Activated CD4-positive, alpha-beta T cell treated with anti-CD3 and anti-CD28 coated beads for 1 hour (primary cell): ENCODE data around the gene DDX6.
"Not testable (repeated sequence)": the region's sequence is repeated elsewhere in the genome, so short reads cannot be mapped to it uniquely, and the experiment has no call there.

ENCODE experiments used
- DNase-seq: peaks from one replicate; pipeline ENCODE4 v3.0.0-alpha.2; 2020

Gene DDX6, protein sequence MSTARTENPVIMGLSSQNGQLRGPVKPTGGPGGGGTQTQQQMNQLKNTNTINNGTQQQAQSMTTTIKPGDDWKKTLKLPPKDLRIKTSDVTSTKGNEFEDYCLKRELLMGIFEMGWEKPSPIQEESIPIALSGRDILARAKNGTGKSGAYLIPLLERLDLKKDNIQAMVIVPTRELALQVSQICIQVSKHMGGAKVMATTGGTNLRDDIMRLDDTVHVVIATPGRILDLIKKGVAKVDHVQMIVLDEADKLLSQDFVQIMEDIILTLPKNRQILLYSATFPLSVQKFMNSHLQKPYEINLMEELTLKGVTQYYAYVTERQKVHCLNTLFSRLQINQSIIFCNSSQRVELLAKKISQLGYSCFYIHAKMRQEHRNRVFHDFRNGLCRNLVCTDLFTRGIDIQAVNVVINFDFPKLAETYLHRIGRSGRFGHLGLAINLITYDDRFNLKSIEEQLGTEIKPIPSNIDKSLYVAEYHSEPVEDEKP

DNA sequence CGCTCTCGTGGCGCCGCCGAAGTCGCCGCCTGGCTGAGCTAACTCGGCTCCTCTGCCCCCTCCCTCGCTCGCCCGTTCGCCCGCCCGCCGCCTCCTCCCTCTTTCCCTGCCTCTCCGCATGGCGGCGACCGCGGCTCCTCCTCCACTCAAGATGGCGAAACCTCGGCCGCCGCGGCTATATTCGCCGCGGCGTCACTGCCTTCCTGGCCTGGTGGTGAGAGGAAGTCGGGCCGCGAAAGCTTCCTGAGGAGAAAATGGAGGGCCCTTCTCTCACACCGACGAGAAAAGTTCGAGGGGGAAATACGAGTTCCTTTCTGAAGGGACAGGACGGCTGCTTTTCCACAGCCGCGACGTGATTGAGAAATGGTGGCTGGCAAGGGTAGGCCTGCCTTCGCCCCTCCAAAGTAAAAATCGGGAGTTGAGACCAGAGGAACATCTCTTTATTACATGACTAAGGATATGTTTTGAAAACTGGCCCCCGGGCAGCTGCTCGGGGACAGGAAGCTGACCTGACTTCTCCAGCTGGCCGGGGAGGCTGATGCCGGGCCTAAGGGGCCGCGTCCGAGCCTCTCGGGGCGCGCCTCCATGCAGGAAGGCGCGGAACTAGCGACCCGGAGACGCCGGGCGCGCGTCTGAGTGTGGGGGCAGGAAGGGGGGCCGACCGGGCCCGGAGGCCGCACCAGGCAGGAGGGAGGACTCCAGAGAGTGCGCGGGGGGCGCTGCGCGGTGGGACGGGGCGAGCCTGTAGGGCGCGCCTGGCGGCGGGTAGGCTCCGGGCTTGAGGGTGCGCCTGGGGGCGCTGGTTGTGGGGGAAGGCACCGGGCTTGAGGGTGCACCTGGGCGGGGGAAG, at the start of gene DDX6:
DDX6 (minus strand) TSS at position 54 of the 850 bp plus-strand sequence. CDS start 4,913 bp downstream, outside the sequence.
- DNase-seq, result peak; percentile 85

DNA sequence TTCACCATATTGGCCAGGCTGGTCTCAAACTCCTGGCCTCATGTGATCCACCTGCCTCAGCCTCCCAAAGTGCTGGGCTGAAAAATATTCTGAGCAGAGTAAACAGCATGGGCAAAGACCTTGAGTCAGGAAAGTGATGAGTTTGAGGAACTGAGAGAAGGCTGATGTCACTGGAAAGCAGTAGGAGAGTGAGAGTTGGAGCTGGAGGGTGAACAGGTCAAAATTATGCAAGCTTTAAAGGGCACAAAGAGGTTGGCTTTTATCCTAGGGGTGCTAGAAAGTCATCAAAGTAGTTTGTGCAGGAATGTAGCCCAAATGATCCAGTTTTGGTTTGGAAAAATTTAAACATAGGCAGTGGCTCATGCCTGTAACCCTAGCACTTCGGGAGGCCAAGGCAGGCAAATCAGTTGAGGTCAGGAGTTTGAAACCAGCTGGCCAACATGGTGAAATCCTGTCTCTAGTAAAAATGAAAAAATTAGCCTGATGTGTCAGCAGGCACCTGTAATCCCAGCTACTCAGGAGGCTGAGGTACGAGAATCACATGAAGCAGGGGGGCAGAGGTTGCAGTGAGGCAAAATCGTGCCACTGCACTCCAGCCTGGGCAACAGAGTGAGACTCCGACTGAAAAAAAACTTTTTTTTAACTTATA, 48.1 kb upstream of the DDX6 start:
- no peak for DNase-seq

DNA sequence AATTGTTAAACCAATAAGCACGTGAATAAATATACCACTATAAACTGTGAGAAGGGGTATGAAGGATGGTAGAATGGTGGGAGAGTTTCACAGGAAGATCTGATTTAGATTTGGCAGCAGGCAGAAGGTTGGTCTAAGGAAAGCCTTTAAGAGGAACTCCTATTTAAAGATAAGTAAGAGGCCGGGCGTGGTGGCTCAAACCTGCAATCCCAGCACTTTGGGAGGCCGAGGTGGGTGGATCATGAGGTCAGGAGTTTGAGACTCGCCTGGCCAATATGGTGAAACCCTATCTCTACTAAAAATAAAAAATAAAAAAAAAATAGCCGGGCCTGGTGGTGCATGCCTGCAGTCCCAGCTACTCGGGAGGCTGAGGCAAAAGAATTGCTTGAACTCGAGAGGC, 46.9 kb upstream of the DDX6 start:
- DNase-seq, result no peak

DNA sequence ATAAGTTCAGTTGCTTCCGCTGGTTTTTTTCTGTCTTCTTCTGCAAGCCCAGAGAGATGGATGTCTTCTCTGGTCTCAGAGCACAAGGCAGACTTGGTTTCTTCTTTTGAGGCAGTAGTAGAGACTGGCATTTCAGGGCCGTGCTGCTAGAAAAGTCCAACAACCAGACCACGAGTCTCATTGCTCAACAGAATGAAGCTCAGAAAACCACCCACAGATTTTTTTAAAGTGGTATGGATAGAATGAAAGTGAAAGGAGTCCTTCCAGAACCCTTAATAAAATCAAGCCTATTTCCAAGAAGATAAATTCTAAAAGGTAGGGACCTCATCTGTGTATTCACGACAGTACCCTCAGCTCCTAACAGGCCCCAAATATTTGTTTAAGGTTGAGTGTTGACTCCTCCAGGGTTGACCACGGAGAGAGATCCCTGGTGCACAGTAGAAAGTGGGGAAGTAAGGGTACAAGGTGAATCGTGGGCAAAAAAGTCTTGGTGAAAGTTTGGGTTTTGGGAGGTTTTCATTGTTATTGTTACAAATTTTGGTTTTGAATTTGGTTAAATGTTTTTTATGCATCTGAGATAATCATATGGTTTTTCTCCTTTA, 43.6 kb upstream of the DDX6 start:
- DNase-seq, result no peak

DNA sequence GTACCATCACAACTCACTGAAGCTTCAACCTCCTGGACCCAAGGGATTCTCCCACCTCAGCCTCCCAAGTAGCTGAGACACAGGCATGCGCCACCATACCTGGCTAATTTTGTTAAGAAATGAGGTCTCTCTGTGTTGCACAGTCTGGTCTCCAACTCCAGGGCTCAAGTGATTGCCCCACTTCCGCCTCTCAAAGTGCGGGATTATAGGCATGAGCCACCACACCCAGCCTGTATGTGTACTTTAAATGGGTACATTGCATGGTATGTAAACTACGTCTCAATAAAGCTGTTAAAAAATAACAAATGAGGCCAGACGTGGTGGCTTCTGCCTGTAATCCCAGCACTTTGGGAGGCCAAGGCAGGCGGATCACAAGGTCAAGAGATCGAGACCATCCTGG, 36.2 kb upstream of the DDX6 start:
- no peak for DNase-seq

DNA sequence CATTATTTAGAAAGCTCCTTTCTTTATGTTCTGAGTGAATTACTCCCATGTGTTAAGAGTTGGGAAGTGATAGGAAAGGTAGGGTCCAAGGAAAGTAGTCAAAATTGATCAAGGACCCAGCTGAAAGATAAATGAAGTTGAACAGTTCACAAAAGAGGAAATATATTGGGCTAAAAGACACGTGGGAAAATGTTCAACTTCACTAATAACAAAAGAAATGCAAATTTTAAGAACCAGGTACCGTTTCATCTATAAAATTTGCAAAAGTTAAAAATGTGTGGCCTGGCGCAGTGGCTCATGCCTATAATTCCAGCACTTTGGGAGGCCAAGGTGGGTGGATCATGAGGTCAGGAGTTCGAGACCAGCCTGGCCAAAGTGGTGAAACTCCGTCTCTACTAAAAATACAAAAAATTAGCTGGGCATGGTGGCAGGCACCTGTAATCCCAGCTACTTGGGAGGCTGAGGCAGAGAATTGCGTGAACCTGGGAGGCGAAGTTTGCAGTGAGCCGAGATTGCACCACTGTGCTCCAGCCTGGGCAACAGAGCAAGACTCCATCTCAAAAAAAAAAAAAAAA, 32.1 kb upstream of the DDX6 start:
- not testable (repeated sequence) for DNase-seq

DNA sequence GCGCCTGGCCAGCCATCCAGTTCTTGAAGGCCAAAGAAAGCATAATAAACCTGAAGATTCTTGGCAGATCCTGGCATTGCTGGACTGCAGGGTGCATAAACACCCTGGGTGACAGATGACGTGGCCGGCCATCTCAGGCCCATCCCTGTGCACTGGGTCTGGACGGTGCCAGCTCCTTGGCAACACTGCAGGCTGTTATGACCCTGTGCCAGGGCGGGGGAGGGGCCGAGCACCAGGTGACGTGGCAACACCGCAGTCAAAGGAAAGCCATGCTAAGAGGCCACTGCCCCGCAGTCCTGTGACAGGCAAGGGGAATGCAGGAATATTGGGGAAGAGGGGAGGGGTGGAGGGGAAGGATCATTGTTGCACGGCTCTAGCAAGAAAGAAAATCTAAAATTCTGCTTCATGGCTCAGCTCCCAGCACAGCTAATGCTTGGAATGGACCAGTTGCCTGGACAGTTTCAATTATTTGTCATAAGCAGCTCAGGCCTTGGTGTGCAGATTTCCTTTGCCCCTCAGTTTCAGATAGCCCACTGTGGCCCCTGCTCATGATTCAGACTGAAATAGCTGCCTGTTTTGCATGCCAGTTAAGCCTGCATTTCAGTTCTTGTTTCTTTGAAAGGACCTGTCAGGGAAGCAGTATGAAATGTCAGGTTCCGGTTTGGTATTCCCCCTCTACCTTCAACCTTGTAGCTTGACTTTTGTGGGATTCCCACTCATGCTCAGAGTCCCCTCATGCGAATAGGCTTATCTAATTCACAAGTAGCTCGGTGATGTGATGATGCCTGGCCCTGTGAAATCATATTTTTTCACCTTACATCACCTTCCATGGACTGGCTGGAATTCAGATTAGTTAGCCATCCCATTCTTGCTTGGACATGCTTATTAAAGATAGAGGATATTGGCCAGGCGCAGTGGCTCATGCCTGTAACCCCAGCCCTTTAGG, 29.7 kb upstream of the DDX6 start:
- DNase-seq, result no peak

DNA sequence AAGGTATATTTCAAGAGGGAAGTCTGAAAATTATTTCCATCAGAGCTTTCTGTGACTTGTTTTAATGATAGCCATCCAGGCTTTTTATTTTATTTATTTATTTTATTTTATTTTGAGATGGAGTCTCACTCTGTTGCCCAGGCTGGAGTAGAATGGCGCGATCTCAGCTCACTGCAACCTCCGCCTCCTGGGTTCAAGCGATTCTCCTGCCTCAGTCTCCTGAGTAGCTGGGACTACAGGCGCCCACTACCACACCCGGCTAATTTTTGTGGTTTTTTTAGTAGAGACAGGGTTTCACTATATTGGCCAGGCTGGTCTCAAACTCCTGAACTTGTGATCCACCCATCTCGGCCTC, 29.0 kb upstream of the DDX6 start:
- DNase-seq, result not testable (repeated sequence)

DNA sequence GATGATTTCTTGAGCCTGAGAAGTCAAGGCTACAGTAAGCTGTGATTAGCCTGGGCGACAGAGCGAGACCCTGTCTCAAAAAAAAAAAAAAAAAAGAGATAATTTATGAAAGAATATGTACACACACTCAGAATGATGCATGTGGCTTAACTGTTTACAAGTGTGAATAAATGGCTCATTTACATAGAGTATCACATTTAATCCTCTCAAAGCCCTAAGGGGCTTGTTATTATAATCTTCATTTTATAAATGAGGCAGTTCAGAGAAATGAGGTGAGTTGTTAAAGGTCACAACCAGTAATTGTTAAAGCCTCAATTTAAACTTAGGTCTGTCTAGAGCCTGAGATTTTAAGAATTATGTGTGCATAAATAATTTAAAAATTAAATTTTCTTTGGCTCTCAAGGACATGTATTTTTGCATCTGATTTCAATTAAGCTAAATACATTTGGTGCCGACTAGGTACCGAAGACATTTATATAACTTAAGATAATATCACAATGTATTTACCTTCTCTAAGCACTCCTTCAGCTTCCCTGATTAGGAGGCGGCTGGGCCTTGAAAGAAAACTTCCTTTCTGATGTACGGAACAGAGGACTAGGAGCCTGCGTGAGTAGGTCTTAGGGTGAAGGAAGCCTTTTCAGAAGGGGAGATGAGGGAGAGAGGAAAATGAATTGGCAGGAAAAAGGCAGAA, 28.5 kb upstream of the DDX6 start:
- no peak for DNase-seq

DNA sequence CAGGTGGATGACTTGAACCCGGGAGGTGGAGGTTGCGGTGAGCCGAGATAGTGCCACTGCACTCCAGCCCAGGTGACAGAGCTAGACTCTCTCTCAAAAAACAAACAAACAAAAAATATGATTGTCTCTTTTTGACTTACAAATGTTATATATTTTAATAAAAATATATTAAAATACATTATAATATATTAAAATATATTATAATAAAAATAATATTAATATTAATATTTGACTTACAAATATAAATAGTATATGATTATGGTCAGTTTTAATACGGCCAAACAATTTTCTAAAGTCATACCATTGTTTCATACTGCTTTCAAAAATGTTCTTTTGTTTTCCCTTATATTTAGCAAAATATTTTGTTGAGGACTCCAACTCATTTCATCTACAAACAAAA, 27.2 kb upstream of the DDX6 start:
- no peak for DNase-seq

DNA sequence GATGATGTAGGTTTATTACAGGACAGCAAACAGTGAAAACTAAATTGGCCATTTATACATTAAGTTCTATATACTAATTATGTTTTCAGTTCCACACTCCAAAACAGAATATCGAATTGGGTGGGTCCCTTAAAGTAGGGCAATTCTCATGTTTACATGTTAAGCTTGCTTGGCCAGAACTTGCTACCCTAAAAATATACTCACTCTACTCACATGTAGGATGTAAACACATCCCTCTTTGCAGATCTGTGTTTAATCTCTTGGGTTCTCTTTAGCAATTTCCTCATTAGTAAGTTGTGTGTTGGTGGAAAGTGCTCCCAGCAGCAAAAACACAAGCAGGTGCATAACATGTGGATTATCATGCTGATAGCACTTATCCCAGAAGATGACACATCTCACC, 22.6 kb upstream of the DDX6 start:
- DNase-seq, result no peak

DNA sequence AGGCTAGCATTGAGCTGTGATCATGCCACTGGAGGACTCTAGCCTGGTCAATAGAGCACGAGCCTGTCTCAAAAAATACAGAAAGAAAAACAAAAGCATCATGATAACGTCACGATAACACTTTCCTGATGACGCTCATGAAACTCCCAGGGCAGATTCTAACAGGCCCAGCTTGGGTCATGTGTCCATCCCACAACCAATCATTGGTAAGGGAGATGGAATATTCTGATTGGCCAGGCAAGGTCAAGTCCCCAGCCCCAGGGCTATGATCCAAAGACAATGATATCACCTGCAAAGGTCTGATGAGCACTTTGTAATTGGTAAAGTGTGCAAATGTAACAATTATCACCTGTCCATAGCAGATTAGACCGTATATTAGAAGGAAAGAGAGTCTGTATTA, 21.5 kb upstream of the DDX6 start:
- no peak for DNase-seq

DNA sequence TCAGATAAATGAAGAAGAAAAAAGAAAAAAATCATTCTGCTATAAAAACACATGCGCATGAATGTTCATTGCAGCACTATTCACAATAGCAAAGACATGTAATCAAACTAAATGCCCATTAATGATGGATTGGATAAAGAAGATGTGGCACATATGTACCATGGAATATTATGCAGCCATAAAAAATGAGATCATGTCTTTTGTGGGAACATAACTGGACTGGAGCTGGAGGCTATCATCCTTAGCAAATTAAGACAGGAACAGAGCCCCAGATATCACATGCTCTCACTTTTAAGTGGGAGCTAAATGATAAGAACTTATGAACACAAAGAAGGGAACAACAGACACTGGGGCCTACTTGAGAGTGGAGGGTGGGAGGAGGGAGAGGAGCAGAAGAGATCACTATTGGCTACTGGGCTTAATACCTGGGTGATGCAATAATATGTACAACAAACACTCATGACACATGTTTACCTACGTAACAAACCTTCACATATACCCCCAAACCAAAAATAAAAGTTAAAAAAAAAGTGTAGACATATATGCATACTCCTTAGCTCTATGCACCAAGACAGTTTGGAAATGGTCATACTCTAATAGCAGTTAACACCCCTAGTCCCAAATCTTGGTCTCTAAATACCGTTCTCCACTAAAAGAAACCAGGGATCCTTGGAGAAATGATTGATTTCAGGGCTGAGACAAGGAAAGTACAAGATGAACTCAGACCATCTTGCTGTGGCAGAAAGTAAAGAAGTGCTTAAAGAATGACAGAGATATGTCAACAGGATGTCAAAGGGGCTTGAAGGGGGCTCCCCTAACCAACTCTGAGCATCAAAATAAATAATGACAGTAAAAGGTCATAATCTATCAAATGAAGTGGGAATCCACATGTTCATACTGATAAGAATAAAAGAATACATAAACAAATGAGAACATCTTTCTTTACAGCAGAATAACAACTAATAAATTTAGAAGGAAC, 17.1 kb upstream of the DDX6 start:
- DNase-seq, result no peak

DNA sequence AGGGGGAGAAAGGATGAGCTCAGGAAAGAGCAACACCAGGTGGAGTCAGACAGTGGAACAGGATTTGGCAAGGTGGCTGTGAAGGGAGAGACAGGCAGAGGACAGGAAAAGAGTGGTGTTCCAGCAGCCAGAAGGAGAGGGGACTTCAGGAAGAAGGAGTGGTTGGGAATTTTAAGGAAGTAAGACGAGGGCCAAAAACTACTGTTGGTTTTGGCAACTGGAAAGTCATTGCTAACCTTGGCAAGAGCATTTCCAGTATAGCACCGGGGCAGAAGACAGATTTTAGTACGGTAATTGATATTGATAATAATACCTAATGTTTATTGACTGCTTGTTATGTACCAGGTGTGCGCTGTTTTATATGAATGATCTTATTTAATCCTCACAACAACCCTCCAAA, 15.4 kb upstream of the DDX6 start:
- DNase-seq, result no peak

DNA sequence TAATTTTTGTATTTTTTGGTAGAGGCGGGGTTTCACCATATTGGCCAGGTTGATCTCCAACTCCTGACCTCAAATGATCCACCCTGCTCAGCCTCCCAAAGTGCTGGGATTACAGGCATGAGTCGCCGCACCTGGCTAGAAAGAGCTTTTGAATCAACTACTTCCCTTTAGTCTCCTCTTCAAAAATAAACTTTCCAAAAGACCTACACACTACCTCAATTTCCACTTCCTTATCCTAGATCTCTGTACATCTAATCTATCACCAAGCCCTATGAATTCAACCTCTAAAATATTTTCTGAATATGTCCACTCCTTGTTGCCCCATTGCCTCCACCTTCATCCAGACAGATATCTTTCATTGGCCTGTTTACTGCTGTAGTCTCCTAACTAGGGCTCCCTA, 13.1 kb upstream of the DDX6 start:
- no peak for DNase-seq

DNA sequence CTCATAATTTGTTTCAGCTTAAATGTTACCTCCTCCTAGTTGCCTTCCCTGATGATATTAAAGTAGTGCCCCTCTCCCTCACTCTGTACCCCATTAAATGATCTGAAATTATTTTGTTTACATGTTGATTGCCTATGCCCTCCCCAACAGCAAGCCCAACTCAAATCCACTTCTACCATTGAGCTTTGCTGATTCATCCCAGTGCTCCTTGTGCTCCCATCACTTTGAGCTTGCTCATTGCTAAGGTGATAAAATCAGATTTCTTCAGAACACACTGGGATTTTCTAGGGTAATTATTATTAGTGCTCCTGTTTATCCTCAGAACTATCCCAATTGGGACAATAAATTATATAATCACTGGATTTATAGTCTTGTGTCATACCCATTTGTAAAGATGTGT, 8.4 kb upstream of the DDX6 start:
- DNase-seq, result no peak

DNA sequence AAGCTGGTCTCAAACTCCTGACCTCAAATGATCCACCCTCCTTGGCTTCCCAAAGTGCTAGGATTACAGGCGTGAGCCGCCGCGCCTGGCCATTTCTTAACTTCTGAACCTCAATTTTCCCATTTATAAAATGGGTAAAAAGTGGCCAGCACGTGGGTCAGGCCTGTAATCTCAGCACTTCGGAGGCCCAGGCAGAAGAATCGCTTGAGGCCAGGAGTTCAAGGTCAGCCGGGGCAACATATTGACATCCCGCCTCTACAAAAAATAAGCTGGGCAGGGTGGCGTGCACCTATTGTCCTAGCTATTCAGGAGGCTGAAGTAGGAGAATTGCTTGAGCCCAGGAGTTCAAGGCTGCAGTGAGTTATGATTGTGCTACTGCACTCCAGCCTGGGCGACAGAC, 6.5 kb upstream of the DDX6 start:
- DNase-seq, result no peak

DNA sequence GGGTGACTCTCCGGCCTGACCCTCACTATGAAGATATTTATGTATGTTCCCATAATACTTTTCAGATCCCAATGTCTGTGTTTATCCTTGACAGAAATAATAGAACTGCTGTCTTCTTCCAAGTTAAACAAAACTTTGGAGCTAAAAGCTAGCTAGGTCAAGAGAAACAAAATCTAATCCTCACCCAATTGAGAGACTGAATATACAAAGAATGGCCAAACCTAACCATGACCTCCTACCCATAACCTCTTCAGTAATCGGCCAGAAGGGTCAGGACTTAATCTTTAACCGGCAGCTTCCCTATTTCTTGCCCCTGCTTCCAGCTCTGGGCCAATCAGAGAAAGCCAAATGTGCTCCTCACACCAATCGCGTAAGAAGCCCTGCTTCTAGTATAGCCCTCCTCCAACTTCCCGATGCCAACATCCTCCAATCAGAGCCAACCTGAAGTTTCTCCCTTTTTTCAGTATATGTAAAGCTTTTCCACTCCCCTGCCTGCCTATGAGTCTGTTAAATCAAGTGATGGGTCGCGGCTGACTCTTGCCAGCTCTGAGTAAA, 1.7 kb upstream of the DDX6 start:
- peak; percentile 45 for DNase-seq

DNA sequence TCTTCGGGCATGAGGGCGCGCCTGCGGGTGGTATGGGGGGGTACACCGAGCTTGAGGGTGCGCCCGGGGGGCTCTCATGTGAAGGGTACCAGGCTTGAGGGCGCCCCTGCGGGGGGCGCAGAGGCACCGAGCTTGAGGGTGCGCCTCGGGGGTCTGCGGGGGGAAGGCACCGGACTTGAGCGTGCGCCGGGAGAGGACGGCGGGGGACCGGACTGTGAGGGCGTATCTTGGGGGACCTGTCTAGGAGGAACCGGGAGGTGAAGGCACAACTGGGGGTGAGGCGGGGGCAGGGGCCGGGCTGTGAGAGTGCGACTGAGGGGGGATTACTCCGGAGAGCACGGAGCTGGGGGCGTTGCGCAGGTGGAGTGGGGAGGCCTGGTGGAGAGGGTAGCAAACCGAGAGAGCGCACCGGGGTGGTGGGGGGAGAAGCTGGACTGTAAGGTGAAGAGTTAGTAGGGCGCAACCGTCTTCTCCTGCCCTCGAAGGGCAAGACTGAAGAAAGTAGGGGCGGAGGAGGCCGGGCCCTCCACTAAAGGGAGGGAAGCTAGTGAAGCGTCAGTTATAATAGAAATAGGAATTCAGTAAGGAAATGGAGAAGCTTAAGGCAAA, 1.1 kb upstream of the DDX6 start:
- DNase-seq, result peak; percentile 10
